ENCODE results near the gene ZMAT5. TPM values are rescaled to one million over a fixed set of nuclear protein-coding genes. Genes with fewer than 3 reads are reported as not detected.
"Not testable (repeated sequence)": the region's sequence is repeated elsewhere in the genome, so short reads cannot be mapped to it uniquely, and the experiment has no call there.

Gene ZMAT5
- total RNA-seq, 1 donor = 14.2 TPM

GRCh38 chr22:29757096-29757495, 9.7 kb downstream of the ZMAT5 start:
- H3K4me3 ChIP-seq (ENCODE audit: low read depth, low read length) = no peak overlapping the region
- DNase-seq (ENCODE audit: low read depth) = no peak
- no peak for TF ChIP-seq CTCF (IDR thresholded peaks at IDR 0.05; ENCODE audit: insufficient read depth, low read depth, low read length)

- TF ChIP-seq CTCF (IDR thresholded peaks at IDR 0.05; ENCODE audit: insufficient read depth, low read depth, low read length) = no peak
- DNase-seq (ENCODE audit: low read depth) = no peak
- no peak overlapping the region for H3K4me3 ChIP-seq (ENCODE audit: low read depth, low read length)
Observed at GRCh38 chr22:29756341-29756740, 10.5 kb downstream of the ZMAT5 start.

GRCh38 chr22:29755889-29756288, 10.9 kb downstream of the ZMAT5 start:
- no peak for DNase-seq (ENCODE audit: low read depth)
- no peak for TF ChIP-seq CTCF (IDR thresholded peaks at IDR 0.05; ENCODE audit: insufficient read depth, low read depth, low read length)

GRCh38 chr22:29754658-29755395, 12.0 kb downstream of the ZMAT5 start:
- DNase-seq (ENCODE audit: low read depth); H3K4me3 ChIP-seq (ENCODE audit: low read depth, low read length): not testable (repeated sequence)

More at GRCh38 chr22:29755889-29756288, 10.9 kb downstream of the ZMAT5 start:
- H3K4me3 ChIP-seq (ENCODE audit: low read depth, low read length) = no peak overlapping the region

GRCh38 chr22:29753808-29754657, 12.8 kb downstream of the ZMAT5 start:
- DNase-seq (ENCODE audit: low read depth) = no peak
- no peak overlapping the region for H3K4me3 ChIP-seq (ENCODE audit: low read depth, low read length)
- no peak for TF ChIP-seq CTCF (IDR thresholded peaks at IDR 0.05; ENCODE audit: insufficient read depth, low read depth, low read length)

GRCh38 chr22:29751669-29752068, 15.1 kb downstream of the ZMAT5 start:
- no peak for DNase-seq (ENCODE audit: low read depth)
- H3K4me3 ChIP-seq (ENCODE audit: low read depth, low read length) = no peak overlapping the region
- no peak for TF ChIP-seq CTCF (IDR thresholded peaks at IDR 0.05; ENCODE audit: insufficient read depth, low read depth, low read length)
